ENCODE data around the gene ARHGAP26.

Gene ARHGAP26

GRCh38 chr5:142797420-142797819 is 27.2 kb downstream of the ARHGAP26 start:
- Histone ChIP-seq H3K9me3 (ENCODE audit: insufficient read depth, low read length) (no peaks in the 10 kb centered on the region), H3K27me3 (ENCODE audit: insufficient read depth, insufficient read length) (no peaks in the 10 kb centered on the region), H3K4me3 (ENCODE audit: insufficient read length, low read depth) (no peak overlapping the region), H3K4me1 (ENCODE audit: insufficient read depth, insufficient read length) (no peaks in the 10 kb centered on the region), H3K36me3 (ENCODE audit: insufficient read depth, insufficient read length, low read length) (no peaks in the 10 kb centered on the region), H3K9ac (ENCODE audit: insufficient read length, low read depth) (no peak overlapping the region)
- no peak for TF ChIP-seq YY1 (IDR thresholded peaks at IDR 0.05; ENCODE audit: insufficient read depth, insufficient read length)
- TF ChIP-seq ZNF274 (IDR thresholded peaks at IDR 0.05; ENCODE audit: low read depth, low read length): no peak
- TF ChIP-seq SUZ12 (IDR thresholded peaks at IDR 0.05; ENCODE audit: extremely low read depth, insufficient read depth, insufficient read length): no peak
- DNase-seq (ENCODE audit: low read depth, low spot score): no peak

GRCh38 chr5:142798099-142798770 is 28.1 kb downstream of the ARHGAP26 start:
- no peaks in the 10 kb centered on the region for H3K4me1 ChIP-seq (ENCODE audit: insufficient read depth, insufficient read length)
- no peak for DNase-seq (ENCODE audit: low read depth, low spot score)
- TF ChIP-seq ZNF274 (IDR thresholded peaks at IDR 0.05; ENCODE audit: low read depth, low read length) (no peak), YY1 (IDR thresholded peaks at IDR 0.05; ENCODE audit: insufficient read depth, insufficient read length) (no peak), SUZ12 (IDR thresholded peaks at IDR 0.05; ENCODE audit: extremely low read depth, insufficient read depth, insufficient read length) (no peak)

GRCh38 chr5:142800776-142801494 is 30.8 kb downstream of the ARHGAP26 start:
- Histone ChIP-seq H3K9ac (ENCODE audit: insufficient read length, low read depth) (no peak overlapping the region), H3K27me3 (ENCODE audit: insufficient read depth, insufficient read length) (no peaks in the 10 kb centered on the region)
- no peak for TF ChIP-seq ZNF274 (IDR thresholded peaks at IDR 0.05; ENCODE audit: low read depth, low read length)
- no peak for TF ChIP-seq YY1 (IDR thresholded peaks at IDR 0.05; ENCODE audit: insufficient read depth, insufficient read length)
- no peak for TF ChIP-seq SUZ12 (IDR thresholded peaks at IDR 0.05; ENCODE audit: extremely low read depth, insufficient read depth, insufficient read length)

More at GRCh38 chr5:142798099-142798770, 28.1 kb downstream of the ARHGAP26 start:
- no peaks in the 10 kb centered on the region for H3K27me3 ChIP-seq (ENCODE audit: insufficient read depth, insufficient read length)
- no peak overlapping the region for H3K4me3 ChIP-seq (ENCODE audit: insufficient read length, low read depth)
- no peaks in the 10 kb centered on the region for H3K9me3 ChIP-seq (ENCODE audit: insufficient read depth, low read length)
- H3K9ac ChIP-seq (ENCODE audit: insufficient read length, low read depth): no peak overlapping the region
- H3K36me3 ChIP-seq (ENCODE audit: insufficient read depth, insufficient read length, low read length): no peaks in the 10 kb centered on the region

GRCh38 chr5:142801495-142801871 is 31.3 kb downstream of the ARHGAP26 start:
- no peaks in the 10 kb centered on the region for H3K27me3 ChIP-seq (ENCODE audit: insufficient read depth, insufficient read length)
- no peaks in the 10 kb centered on the region for H3K36me3 ChIP-seq (ENCODE audit: insufficient read depth, insufficient read length, low read length)
- no peaks in the 10 kb centered on the region for H3K9me3 ChIP-seq (ENCODE audit: insufficient read depth, low read length)
- TF ChIP-seq YY1 (IDR thresholded peaks at IDR 0.05; ENCODE audit: insufficient read depth, insufficient read length): no peak
- TF ChIP-seq SUZ12 (IDR thresholded peaks at IDR 0.05; ENCODE audit: extremely low read depth, insufficient read depth, insufficient read length): no peak
- TF ChIP-seq ZNF274 (IDR thresholded peaks at IDR 0.05; ENCODE audit: low read depth, low read length): no peak
- no peak overlapping the region for H3K9ac ChIP-seq (ENCODE audit: insufficient read length, low read depth)
- H3K4me1 ChIP-seq (ENCODE audit: insufficient read depth, insufficient read length): no peaks in the 10 kb centered on the region
- no peak overlapping the region for H3K4me3 ChIP-seq (ENCODE audit: insufficient read length, low read depth)
- no peak for DNase-seq (ENCODE audit: low read depth, low spot score)

More at GRCh38 chr5:142800776-142801494, 30.8 kb downstream of the ARHGAP26 start:
- H3K9me3 ChIP-seq (ENCODE audit: insufficient read depth, low read length): no peaks in the 10 kb centered on the region
- no peak for DNase-seq (ENCODE audit: low read depth, low spot score)
- no peaks in the 10 kb centered on the region for H3K36me3 ChIP-seq (ENCODE audit: insufficient read depth, insufficient read length, low read length)
- H3K4me1 ChIP-seq (ENCODE audit: insufficient read depth, insufficient read length): no peaks in the 10 kb centered on the region
- no peak overlapping the region for H3K4me3 ChIP-seq (ENCODE audit: insufficient read length, low read depth)

- DNase-seq (ENCODE audit: low read depth, low spot score): no peak
- H3K4me1 ChIP-seq (ENCODE audit: insufficient read depth, insufficient read length): no peaks in the 10 kb centered on the region
- H3K9ac ChIP-seq (ENCODE audit: insufficient read length, low read depth): no peak overlapping the region
- no peaks in the 10 kb centered on the region for H3K36me3 ChIP-seq (ENCODE audit: insufficient read depth, insufficient read length, low read length)
- H3K4me3 ChIP-seq (ENCODE audit: insufficient read length, low read depth): no peak overlapping the region
- H3K9me3 ChIP-seq (ENCODE audit: insufficient read depth, low read length): no peaks in the 10 kb centered on the region
- H3K27me3 ChIP-seq (ENCODE audit: insufficient read depth, insufficient read length): no peaks in the 10 kb centered on the region
- no peak for TF ChIP-seq ZNF274 (IDR thresholded peaks at IDR 0.05; ENCODE audit: low read depth, low read length)
- no peak for TF ChIP-seq YY1 (IDR thresholded peaks at IDR 0.05; ENCODE audit: insufficient read depth, insufficient read length)
- no peak for TF ChIP-seq SUZ12 (IDR thresholded peaks at IDR 0.05; ENCODE audit: extremely low read depth, insufficient read depth, insufficient read length)
Observed at GRCh38 chr5:142803428-142804125, 33.4 kb downstream of the ARHGAP26 start.

- Histone ChIP-seq H3K27me3 (ENCODE audit: insufficient read depth, insufficient read length) (no peaks in the 10 kb centered on the region), H3K9ac (ENCODE audit: insufficient read length, low read depth) (no peak overlapping the region), H3K9me3 (ENCODE audit: insufficient read depth, low read length) (no peaks in the 10 kb centered on the region), H3K36me3 (ENCODE audit: insufficient read depth, insufficient read length, low read length) (no peaks in the 10 kb centered on the region), H3K4me1 (ENCODE audit: insufficient read depth, insufficient read length) (no peaks in the 10 kb centered on the region), H3K4me3 (ENCODE audit: insufficient read length, low read depth) (no peak overlapping the region)
- no peak for TF ChIP-seq SUZ12 (IDR thresholded peaks at IDR 0.05; ENCODE audit: extremely low read depth, insufficient read depth, insufficient read length)
- no peak for TF ChIP-seq YY1 (IDR thresholded peaks at IDR 0.05; ENCODE audit: insufficient read depth, insufficient read length)
- no peak for TF ChIP-seq ZNF274 (IDR thresholded peaks at IDR 0.05; ENCODE audit: low read depth, low read length)
- no peak for DNase-seq (ENCODE audit: low read depth, low spot score)
Observed at GRCh38 chr5:142805339-142805738, 35.2 kb downstream of the ARHGAP26 start.

- DNase-seq (ENCODE audit: low read depth, low spot score): no peak
- TF ChIP-seq SUZ12 (IDR thresholded peaks at IDR 0.05; ENCODE audit: extremely low read depth, insufficient read depth, insufficient read length): no peak
- no peaks in the 10 kb centered on the region for H3K9me3 ChIP-seq (ENCODE audit: insufficient read depth, low read length)
- no peaks in the 10 kb centered on the region for H3K36me3 ChIP-seq (ENCODE audit: insufficient read depth, insufficient read length, low read length)
- no peaks in the 10 kb centered on the region for H3K4me1 ChIP-seq (ENCODE audit: insufficient read depth, insufficient read length)
- H3K9ac ChIP-seq (ENCODE audit: insufficient read length, low read depth): no peak overlapping the region
- H3K27me3 ChIP-seq (ENCODE audit: insufficient read depth, insufficient read length): no peaks in the 10 kb centered on the region
- no peak overlapping the region for H3K4me3 ChIP-seq (ENCODE audit: insufficient read length, low read depth)
Observed at GRCh38 chr5:142806841-142807267, 36.7 kb downstream of the ARHGAP26 start.

Measured in NT2/D1 (cell line).